Neural cell (in vitro differentiated cells): ENCODE data around the gene CACNA1I.

Experiments used
- EP300 ChIP-seq: fragments of 450-650 bp; conservative IDR thresholded peaks from 2 replicates; pipeline ENCODE4 v1.6.1; 2014; ENCODE audit warnings: antibody characterized with exemption, mild to moderate bottlenecking, moderate library complexity; ENCODE audit not compliant: poor library complexity, severe bottlenecking
- EZH2 ChIP-seq: fragments of 200-600, 300-800 bp; shearing (Covaris generic), sonication (generic); IDR thresholded peaks from 2 replicates; pipeline ENCODE4 v1.6.1; 2014; ENCODE audit warnings: antibody characterized with exemption, low read length, borderline replicate concordance, mild to moderate bottlenecking; ENCODE audit not compliant: insufficient read depth, poor library complexity, severe bottlenecking
- POLR2AphosphoS5 ChIP-seq: IDR thresholded peaks from 2 replicates; pipeline ENCODE4 v1.6.1; 2012
- RAD21 ChIP-seq: fragments of 450-650 bp; conservative IDR thresholded peaks from 2 replicates; pipeline ENCODE4 v1.6.1; 2014; ENCODE audit warnings: antibody characterized with exemption, mild to moderate bottlenecking, moderate library complexity
- TF ChIP-seq, protein P1 (sequence below): fragments of 450-650 bp; IDR thresholded peaks from 2 replicates; pipeline ENCODE4 v1.5.1; 2014; ENCODE audit warnings: antibody characterized with exemption, mild to moderate bottlenecking, moderate library complexity; ENCODE audit not compliant: poor library complexity, severe bottlenecking
- TF ChIP-seq, protein P2 (sequence below): IDR thresholded peaks from 2 replicates; pipeline ENCODE4 v1.6.1; 2012; ENCODE audit warnings: borderline replicate concordance

DNA sequence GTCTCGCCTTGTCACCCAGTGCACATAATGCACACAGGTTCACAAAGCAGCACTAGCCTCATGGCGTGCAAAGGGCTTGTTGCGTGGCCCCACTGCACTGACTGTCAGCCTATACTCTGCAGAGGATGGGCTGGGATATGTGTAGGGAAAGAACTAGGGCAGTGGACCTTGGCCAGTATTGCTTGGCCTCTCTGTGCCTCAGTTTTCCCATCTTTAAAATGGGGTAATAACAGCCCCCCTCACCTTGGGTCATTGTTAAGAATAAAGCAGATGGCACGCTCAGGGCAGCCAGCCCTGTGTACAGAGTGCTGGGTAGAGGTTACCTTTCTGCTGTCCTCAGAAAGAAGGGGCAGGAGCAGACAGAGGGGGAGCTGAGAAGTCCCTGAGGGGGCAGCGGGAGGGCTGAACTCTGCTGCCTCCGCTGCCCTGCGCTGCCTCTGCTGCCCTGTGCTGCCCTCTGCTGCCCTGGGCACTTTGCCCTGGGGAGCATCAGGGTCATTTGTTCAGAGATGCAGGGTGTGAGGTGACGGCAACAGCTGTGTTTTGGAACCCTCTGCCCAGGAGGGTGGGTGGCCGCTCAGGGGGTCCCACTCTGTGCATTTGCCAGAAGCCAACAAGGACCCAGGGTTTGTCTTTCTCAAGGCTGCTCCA is 71.2 kb downstream of the CACNA1I start:
- TF ChIP-seq, protein P1, sequence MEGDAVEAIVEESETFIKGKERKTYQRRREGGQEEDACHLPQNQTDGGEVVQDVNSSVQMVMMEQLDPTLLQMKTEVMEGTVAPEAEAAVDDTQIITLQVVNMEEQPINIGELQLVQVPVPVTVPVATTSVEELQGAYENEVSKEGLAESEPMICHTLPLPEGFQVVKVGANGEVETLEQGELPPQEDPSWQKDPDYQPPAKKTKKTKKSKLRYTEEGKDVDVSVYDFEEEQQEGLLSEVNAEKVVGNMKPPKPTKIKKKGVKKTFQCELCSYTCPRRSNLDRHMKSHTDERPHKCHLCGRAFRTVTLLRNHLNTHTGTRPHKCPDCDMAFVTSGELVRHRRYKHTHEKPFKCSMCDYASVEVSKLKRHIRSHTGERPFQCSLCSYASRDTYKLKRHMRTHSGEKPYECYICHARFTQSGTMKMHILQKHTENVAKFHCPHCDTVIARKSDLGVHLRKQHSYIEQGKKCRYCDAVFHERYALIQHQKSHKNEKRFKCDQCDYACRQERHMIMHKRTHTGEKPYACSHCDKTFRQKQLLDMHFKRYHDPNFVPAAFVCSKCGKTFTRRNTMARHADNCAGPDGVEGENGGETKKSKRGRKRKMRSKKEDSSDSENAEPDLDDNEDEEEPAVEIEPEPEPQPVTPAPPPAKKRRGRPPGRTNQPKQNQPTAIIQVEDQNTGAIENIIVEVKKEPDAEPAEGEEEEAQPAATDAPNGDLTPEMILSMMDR, result no peak
- TF ChIP-seq EZH2, result no peak
- TF ChIP-seq EP300, result no peak
- TF ChIP-seq, protein P2, sequence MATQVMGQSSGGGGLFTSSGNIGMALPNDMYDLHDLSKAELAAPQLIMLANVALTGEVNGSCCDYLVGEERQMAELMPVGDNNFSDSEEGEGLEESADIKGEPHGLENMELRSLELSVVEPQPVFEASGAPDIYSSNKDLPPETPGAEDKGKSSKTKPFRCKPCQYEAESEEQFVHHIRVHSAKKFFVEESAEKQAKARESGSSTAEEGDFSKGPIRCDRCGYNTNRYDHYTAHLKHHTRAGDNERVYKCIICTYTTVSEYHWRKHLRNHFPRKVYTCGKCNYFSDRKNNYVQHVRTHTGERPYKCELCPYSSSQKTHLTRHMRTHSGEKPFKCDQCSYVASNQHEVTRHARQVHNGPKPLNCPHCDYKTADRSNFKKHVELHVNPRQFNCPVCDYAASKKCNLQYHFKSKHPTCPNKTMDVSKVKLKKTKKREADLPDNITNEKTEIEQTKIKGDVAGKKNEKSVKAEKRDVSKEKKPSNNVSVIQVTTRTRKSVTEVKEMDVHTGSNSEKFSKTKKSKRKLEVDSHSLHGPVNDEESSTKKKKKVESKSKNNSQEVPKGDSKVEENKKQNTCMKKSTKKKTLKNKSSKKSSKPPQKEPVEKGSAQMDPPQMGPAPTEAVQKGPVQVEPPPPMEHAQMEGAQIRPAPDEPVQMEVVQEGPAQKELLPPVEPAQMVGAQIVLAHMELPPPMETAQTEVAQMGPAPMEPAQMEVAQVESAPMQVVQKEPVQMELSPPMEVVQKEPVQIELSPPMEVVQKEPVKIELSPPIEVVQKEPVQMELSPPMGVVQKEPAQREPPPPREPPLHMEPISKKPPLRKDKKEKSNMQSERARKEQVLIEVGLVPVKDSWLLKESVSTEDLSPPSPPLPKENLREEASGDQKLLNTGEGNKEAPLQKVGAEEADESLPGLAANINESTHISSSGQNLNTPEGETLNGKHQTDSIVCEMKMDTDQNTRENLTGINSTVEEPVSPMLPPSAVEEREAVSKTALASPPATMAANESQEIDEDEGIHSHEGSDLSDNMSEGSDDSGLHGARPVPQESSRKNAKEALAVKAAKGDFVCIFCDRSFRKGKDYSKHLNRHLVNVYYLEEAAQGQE, result no peak
- TF ChIP-seq POLR2AphosphoS5, result no peak
- TF ChIP-seq RAD21, result no peak
